Skeletal muscle satellite cell (primary cell): ENCODE measurements around the gene D2HGDH.

ENCODE experiments used
- H3K27me3 ChIP-seq: 2 replicates; pipeline ENCODE4 v1.7.0; 2013; ENCODE audit warnings: low read length; ENCODE audit not compliant: control insufficient read depth, insufficient read depth
- H3K36me3 ChIP-seq: 2 replicates; pipeline ENCODE4 v1.7.0; 2013; ENCODE audit warnings: mild to moderate bottlenecking, control low read depth, low read length; ENCODE audit not compliant: insufficient read depth
- H3K4me1 ChIP-seq: 2 replicates; pipeline ENCODE4 v1.7.0; 2013; ENCODE audit warnings: low read length; ENCODE audit not compliant: control insufficient read depth, insufficient read depth
- H3K4me2 ChIP-seq: 2 replicates; pipeline ENCODE4 v1.7.0; 2013; ENCODE audit warnings: mild to moderate bottlenecking, low read length
- H3K4me3 ChIP-seq: 2 replicates; pipeline ENCODE4 v1.7.0; 2013; ENCODE audit warnings: low read length
- H3K9ac ChIP-seq: 2 replicates; pipeline ENCODE4 v1.7.0; 2013; ENCODE audit warnings: mild to moderate bottlenecking, low read depth, low read length, moderate library complexity
- H3K9me3 ChIP-seq: replicated peaks from 2 replicates; pipeline ENCODE4 v1.7.0; 2013; ENCODE audit warnings: mild to moderate bottlenecking, control low read depth, low read length

Gene D2HGDH

DNA sequence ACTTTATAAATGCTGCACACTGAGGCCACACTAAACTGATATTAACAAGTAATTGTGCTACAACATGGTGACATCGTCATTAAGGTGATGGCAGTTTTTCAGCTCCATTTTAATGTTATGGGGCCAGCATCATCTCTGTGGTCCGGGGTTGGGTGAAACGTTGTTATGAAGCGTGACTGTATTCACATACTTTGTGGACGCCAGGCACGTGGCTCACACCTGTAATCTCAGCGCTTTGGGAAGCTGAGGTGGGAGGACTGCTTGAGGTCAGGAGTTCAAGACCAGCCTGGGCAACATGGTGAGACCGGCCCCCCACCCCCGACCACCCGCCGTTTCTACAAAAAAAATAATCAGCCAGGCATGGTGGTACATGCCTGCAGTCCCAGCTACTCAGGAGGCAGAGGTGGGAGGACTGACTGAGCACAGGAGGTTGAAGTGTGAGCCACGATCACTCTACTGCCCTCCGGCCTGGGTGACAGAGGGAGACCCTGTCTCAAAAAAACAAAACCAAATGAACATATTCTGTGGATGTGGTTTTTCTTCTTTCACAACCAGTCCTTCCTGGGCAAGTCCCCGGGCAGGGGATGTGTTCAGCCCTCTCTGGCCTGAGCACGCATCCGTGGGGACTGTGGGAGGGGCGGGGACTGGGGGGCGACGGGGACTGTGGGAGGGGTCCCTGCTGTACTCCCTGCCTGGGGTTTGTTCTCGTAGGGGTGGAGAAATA, 29.3 kb downstream of the D2HGDH start:
- Histone ChIP-seq H3K4me3 (no peak overlapping the region), H3K9ac (no peak overlapping the region), H3K4me2 (no peak overlapping the region), H3K9me3 (no peaks in the 10 kb centered on the region), H3K27me3 (no peaks in the 10 kb centered on the region), H3K36me3 (peaks cover 21% of the 10 kb centered on the region), H3K4me1 (no peaks in the 10 kb centered on the region)

DNA sequence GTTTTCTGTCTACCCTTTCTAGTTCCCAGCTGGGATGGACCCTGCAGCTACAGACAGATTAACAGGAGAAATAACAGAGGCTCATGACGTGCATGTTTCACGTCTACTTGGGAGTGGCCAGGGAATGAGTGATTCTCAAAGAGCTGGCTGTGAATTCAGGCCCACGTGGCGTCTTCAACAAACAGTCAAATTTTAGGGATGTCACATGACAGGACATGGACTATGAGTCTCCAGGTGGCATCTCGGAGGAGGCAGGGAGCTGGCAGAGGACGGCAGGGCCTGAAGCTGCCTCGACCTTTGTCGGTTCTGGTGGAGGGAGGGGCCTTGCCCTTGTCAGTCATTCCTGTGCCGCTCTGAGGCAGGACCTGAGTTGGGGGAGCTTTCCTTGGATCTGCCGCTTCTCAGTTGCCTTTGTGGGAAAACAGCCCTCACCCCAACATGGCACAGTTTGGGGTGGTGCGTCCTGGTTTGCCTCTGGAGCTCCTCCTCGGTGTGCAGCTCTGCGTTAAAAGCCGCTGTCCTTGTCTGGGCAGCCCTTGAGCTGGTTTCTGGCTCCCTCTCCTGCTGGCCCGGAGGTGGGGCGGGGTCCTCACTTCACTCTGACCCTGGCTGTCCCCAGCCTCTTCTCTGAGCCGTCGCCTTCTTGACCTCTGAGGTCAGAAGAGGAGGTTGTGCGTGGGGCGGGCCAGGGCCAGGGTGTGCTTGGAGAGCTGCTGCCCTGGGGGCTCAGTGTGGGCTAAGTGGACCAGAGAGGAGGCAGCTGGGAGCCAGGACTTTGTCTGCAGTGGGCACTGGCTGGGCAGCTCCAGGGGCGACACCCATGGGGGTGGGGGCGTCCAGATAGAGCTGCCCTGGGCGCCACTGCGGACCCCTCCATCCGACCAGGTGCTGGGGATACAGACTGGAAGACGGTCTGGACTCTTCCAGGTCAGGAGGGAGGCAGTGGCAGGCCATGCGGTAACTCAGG, 30.1 kb downstream of the D2HGDH start:
- Histone ChIP-seq H3K9me3 (no peaks in the 10 kb centered on the region), H3K4me3 (no peak overlapping the region), H3K4me1 (no peaks in the 10 kb centered on the region), H3K36me3 (peaks cover 15% of the 10 kb centered on the region), H3K27me3 (no peaks in the 10 kb centered on the region), H3K4me2 (no peak overlapping the region), H3K9ac (no peak overlapping the region)

DNA sequence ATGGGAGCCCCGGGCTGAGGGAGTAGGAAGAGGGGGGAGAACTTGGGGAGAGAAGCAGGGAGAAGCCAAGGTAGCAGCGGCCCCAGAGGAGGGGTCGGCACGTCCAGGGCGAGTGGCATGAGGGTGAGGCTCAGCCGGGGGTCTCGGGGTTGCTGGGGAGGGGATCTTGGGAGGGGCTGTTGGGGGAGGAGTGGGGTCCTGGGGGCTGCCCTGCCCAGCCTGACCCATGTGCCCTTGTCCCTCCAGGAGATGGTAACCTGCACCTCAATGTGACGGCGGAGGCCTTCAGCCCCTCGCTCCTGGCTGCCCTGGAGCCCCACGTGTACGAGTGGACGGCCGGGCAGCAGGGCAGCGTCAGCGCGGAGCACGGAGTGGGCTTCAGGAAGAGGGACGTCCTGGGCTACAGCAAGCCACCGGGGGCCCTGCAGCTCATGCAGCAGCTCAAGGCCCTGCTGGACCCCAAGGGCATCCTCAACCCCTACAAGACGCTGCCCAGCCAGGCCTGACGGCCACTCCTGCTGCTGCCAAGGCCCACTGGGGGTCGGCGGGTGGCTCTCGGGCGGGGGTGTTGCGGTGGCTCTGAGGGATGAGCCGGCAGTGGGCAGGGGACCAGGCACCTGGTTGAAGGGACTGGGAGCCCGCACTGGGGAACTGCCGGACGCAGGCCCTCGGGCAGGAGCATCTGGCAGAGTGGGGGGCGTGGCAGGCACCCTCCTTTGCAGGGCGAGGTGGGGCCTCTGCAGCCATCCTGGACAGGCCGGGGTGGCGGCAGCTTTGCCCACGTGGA, 33.2 kb downstream of the D2HGDH start:
- H3K4me2 ChIP-seq = no peak overlapping the region
- no peaks in the 10 kb centered on the region for H3K9me3 ChIP-seq
- H3K36me3 ChIP-seq = no peaks in the 10 kb centered on the region
- H3K4me3 ChIP-seq = no peak overlapping the region
- no peaks in the 10 kb centered on the region for H3K4me1 ChIP-seq
- H3K9ac ChIP-seq = no peak overlapping the region
- no peaks in the 10 kb centered on the region for H3K27me3 ChIP-seq

DNA sequence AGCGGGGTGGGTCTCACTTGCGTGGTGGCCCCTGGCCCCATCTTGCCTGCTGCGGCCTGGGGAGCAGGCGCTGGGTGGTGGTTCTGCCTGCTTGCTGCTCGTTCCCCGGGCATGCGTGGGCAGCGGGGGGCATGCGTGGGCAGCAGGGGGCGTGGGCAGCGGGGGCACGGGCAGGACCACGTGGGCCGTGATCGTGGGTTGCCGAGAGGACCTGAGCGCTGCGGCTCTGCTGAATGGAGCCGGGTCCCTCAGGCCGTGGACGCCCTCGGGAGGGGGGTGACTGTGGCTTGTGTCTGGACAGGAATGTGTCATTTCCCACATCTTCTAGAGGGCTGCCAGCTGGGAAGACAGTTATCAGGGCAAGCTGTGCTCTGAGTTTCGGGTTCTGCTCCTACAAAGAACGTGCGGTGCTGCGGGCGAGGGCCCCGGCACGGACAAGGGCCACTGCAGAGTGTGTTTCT, 33.9 kb downstream of the D2HGDH start:
- Histone ChIP-seq H3K9ac (no peak overlapping the region), H3K4me1 (no peaks in the 10 kb centered on the region), H3K36me3 (no peaks in the 10 kb centered on the region), H3K4me2 (no peak overlapping the region), H3K9me3 (no peaks in the 10 kb centered on the region), H3K4me3 (no peak overlapping the region), H3K27me3 (no peaks in the 10 kb centered on the region)

DNA sequence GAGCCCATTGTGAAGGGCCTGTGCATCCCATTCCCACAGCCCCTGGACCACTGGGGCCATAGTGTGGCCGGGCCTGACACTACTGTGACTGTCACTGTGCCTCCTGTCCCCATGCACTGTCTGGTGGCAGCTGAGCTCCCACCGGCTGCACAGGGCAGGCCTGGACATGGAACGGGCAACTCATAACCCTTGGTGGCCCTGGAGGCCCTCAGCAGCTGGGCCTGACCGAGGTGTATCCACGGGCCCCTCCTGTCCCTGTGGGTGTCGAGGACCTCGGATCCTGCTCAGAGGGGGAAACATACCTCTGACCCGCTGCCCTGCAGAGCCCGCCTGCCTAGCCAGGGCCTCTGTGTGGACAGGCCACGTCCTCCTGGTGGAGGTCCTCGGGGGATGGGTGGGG, 34.4 kb downstream of the D2HGDH start:
- Histone ChIP-seq H3K27me3 (no peaks in the 10 kb centered on the region), H3K4me2 (no peak overlapping the region), H3K36me3 (no peaks in the 10 kb centered on the region), H3K9me3 (no peaks in the 10 kb centered on the region), H3K4me3 (no peak overlapping the region), H3K9ac (no peak overlapping the region), H3K4me1 (no peaks in the 10 kb centered on the region)

DNA sequence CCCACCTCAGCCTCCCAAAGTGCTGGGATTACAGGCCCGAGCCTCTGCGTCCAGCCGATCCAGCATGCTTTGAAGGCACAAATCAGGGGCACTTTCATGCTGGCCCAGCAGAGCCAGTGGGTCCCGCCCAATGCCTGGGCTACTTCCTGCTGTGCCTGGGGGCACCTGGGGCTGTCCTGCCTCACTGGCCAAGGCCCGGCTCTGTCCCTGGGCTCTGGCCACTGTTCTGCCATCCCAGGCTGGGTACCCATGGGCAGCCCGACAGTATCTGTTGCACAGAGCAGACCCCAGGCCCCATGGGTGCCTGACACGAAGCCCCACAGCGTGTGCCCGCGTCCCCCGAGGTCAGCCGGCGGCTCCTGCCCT, 35.4 kb downstream of the D2HGDH start:
- Histone ChIP-seq H3K36me3 (no peaks in the 10 kb centered on the region), H3K9ac (no peak overlapping the region), H3K4me2 (no peak overlapping the region), H3K4me1 (peaks cover 2% of the 10 kb centered on the region), H3K9me3 (no peaks in the 10 kb centered on the region), H3K4me3 (no peak overlapping the region), H3K27me3 (no peaks in the 10 kb centered on the region)

DNA sequence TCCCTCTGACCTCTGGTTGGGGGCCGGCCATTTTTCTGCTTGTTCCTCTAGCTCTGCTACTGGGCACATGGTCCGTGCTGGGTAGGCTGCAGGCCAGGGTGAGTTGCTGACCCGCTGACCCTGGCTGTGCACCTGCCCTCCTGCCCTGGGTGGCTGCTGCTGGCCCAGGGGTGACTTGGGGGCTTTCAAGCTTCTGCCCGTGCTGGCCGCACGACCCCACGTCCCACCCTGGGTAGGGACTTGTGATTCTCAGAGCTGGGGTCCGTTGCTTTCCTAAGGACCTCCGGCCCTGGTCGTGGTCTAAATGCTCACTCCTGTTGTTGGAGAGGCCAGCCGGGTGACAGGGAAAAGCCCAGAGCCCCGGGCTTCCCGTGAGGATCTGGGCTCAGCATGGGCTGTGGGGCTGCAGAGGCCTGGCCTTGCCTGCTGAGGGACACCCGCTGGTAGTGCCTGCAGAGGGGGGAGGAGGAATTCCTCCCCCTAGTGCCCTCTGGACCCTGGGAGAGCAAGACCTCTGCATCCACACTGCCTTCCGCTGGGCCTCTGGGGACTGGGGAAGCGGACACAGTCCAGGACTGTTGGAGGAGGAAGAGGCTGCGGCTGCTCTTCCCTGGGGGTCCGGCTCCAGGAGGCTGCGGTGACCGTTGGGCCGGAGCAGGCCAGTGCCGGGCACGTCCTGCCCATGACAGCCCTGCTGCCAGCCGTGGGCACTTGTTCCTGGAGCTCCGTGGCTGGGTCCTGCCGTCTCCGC, 35.9 kb downstream of the D2HGDH start:
- Histone ChIP-seq H3K27me3 (no peaks in the 10 kb centered on the region), H3K4me2 (no peak overlapping the region), H3K36me3 (no peaks in the 10 kb centered on the region), H3K9ac (no peak overlapping the region), H3K9me3 (no peaks in the 10 kb centered on the region), H3K4me1 (peaks cover 8% of the 10 kb centered on the region), H3K4me3 (no peak overlapping the region)

DNA sequence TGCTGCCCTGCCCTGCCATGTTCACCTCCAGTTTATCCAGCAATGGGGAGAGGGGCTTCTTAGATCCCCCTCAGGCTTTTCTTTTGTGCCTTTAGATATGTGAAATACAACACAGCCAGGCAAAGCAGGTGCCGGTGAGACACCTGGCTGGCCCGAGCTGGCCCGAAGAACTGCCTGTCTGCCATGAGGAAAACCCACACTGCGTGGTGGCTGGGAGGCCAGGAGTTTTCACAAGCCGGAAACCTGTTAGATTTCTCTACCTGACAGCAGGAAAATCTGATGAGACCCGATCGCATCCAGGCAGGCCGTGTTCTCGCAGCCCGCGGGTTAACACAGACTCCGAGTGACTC, 36.5 kb downstream of the D2HGDH start:
- H3K4me1 ChIP-seq = peaks cover 14% of the 10 kb centered on the region
- H3K4me2 ChIP-seq = no peak overlapping the region
- no peaks in the 10 kb centered on the region for H3K36me3 ChIP-seq
- no peak overlapping the region for H3K4me3 ChIP-seq
- H3K9ac ChIP-seq = no peak overlapping the region
- no peaks in the 10 kb centered on the region for H3K9me3 ChIP-seq
- H3K27me3 ChIP-seq = peaks cover 4% of the 10 kb centered on the region

DNA sequence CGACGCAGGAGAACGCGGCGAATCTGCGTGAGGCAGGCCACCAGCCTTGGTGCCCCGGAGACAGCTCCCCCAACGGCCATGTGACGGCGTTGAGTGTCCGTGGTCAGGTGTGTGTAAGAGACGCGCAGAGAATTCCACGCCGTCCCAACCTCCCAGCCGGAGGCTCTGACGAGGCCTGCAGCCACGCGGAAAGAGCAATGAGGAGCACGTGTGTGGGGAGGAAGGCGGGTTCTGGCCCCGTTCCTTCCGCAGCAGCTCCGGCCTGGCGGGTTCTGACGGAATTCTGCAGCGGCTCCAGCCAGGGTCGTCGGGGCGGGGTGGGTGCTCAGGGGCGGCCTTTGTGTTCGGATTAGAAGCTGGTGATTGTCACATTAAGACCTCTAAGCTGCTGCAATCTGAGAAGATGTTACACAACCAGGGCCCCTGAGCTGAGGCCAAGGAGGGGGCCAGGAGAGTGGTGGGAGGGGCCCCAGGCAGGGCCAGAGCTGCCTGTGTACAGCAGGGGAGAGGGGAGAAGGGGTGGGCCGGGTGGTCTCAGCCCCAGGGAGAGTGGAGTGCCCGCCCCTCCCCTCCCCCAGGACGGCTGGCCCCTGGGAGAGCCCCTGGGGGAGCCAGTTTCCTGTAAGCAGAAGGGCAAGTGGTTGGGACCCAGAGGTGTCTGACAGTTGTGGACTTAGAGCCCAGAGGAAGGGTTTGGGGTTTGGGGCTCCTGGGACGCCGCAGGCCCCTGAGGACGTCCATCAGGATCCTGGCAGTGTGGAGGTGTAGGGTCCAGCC, 37.0 kb downstream of the D2HGDH start:
- no peak overlapping the region for H3K4me2 ChIP-seq
- H3K4me1 ChIP-seq = peaks cover 14% of the 10 kb centered on the region
- no peak overlapping the region for H3K4me3 ChIP-seq
- peaks cover 6% of the 10 kb centered on the region for H3K27me3 ChIP-seq
- no peaks in the 10 kb centered on the region for H3K36me3 ChIP-seq
- H3K9ac ChIP-seq = no peak overlapping the region
- no peaks in the 10 kb centered on the region for H3K9me3 ChIP-seq

DNA sequence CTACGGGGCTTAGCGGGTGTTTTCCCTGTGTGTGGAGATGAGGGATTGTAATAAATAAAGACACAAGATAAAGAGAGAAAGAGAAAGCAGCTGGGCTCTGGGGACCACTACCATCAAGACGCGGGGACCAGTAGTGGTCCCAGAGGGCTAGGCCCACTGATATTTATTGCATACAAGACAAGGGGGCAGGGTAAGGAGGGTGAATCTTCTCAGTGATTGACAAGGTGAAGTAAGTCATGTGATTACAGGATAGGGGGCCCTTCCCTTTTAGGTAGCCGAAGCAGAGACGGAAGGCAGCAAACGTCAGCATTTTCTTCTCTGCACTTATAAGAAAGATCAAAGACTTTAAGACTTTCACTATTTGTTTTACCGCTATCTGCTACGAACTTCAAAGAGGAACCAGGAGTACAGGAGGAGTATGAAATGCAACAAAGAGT, 37.7 kb downstream of the D2HGDH start:
- Histone ChIP-seq H3K4me3 (no peak overlapping the region), H3K4me2 (no peak overlapping the region), H3K9ac (no peak overlapping the region), H3K27me3 (peaks cover 6% of the 10 kb centered on the region), H3K9me3 (no peaks in the 10 kb centered on the region), H3K36me3 (no peaks in the 10 kb centered on the region), H3K4me1 (peaks cover 14% of the 10 kb centered on the region)
